MCF 10A (cell line): ENCODE measurements around the gene RAMACL. TPM values are rescaled to one million over a fixed set of nuclear protein-coding genes. Genes with fewer than 3 reads are reported as not detected.
"Not testable (repeated sequence)": the region's sequence is repeated elsewhere in the genome, so short reads cannot be mapped to it uniquely, and the experiment has no call there.

Experiments used
- BruUV-seq: library from RNA; stranded (reverse); fragments of 400-500 nt; replicated peaks from 2 replicates; lab custom pipeline; 2021; lab: Mats Ljungman, UMichigan
- CTCF ChIA-PET: fragments of 300-600 bp; sonication (Branson Sonifier 250); formaldehyde crosslinking; extraction: SDS; loops from one replicate; lab custom pipeline; 2021; ENCODE audit warnings: antibody characterized with exemption, inconsistent platforms; lab: Yijun Ruan, JAX
- POLR2A ChIA-PET: fragments of 300-600, 350-650 bp; sonication (Branson Sonifier 250); formaldehyde crosslinking; extraction: SDS; loops from one replicate; lab custom pipeline; 2020; ENCODE audit warnings: antibody characterized with exemption, inconsistent platforms; lab: Yijun Ruan, JAX
- DNase-seq: peaks from one replicate; pipeline ENCODE4 v3.0.0-alpha.2; 2018; ENCODE audit not compliant: unreplicated experiment
- H3K27ac Mint-ChIP-seq: one replicate; pipeline ENCODE4 v1.8.0; 2022; ENCODE audit warnings: mild to moderate bottlenecking, low read depth, mixed read lengths; ENCODE audit not compliant: unreplicated experiment
- H3K27me3 Mint-ChIP-seq: one replicate; pipeline ENCODE4 v1.8.0; 2022; ENCODE audit warnings: mixed read lengths; ENCODE audit not compliant: insufficient read depth, unreplicated experiment
- H3K36me3 Mint-ChIP-seq: one replicate; pipeline ENCODE4 v1.8.0; 2022; ENCODE audit warnings: mild to moderate bottlenecking, moderate library complexity, mixed read lengths; ENCODE audit not compliant: insufficient read depth, unreplicated experiment
- H3K4me1 Mint-ChIP-seq: one replicate; pipeline ENCODE4 v1.8.0; 2022; ENCODE audit warnings: mixed read lengths; ENCODE audit not compliant: insufficient read depth, unreplicated experiment
- H3K4me3 Mint-ChIP-seq: one replicate; pipeline ENCODE4 v1.8.0; 2022; ENCODE audit warnings: mild to moderate bottlenecking, moderate library complexity, mixed read lengths; ENCODE audit not compliant: unreplicated experiment
- H3K9me3 Mint-ChIP-seq: one replicate; pipeline ENCODE4 v1.8.0; 2022; ENCODE audit warnings: mixed read lengths; ENCODE audit not compliant: unreplicated experiment
- intact Hi-C: fragments of 100-400 bp; cut with micrococcal nuclease; formaldehyde crosslinking; loops from 2 replicates; pipeline ENCODE4 v1.14.1; 2022
- total RNA-seq: library from RNA; stranded (reverse); gene quantifications from 2 replicates; pipeline ENCODE4 v1.2.3, GENCODE V29; 2022
- TF ChIP-seq, protein P1 (sequence below): fragments of 200-600 bp; IDR thresholded peaks from one replicate; pipeline ENCODE4 v1.8.0; 2022; ENCODE audit warnings: antibody characterized with exemption, mild to moderate bottlenecking; ENCODE audit not compliant: unreplicated experiment

Gene RAMACL
- total RNA-seq, 1 experiment from 2014 or later, result 5.3 TPM

DNA sequence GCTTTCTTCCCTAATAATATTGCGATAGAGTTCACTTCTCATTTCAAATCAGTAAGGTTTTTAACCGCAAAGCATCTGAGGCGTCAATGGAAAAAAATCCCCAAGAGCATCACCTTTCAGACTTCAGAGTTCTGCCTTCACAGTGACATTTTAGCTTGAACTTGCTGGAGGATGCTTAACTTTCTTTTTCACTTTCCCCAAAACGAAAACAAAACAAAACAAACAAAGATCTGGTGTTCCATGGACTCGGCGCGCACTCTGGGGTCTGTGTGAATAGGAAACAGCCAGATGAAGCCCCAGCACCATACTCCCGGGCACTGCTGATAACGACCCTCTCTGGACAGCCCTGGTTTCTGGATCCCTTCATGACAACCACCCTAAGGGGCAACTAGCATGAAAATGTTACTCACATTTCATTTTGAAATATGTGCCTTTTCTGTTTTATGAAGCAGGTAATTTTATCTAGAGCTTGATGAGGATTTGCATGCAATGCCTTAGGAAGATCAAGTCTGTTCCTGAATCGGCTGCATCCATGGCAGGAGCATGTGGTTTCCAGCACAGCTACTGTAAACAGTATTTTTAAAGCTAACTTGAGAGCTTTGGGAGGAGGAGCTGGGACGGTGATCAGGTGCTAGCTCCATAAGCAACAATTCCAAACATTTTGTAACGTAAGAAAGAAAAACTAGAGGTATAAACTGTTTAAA lies 44.5 kb downstream of the RAMACL start:
- intact Hi-C loops, result no loop called here
- ChIA-PET POLR2A (interaction anchor here (1.1 to 3.1 kb wide), 3 partner anchors 15 to 85 kb away, joined by 3 to 12 read pairs (median 4); partner anchors contain the start of gene RPS6KA2), CTCF (interaction anchor here (0.5 to 0.7 kb wide), 2 partner anchors 199 to 1101 kb away, joined by 3 read pairs; no protein-coding TSS in a partner anchor)
- no peaks in the 10 kb centered on the region for H3K9me3 Mint-ChIP-seq
- TF ChIP-seq, protein P1, sequence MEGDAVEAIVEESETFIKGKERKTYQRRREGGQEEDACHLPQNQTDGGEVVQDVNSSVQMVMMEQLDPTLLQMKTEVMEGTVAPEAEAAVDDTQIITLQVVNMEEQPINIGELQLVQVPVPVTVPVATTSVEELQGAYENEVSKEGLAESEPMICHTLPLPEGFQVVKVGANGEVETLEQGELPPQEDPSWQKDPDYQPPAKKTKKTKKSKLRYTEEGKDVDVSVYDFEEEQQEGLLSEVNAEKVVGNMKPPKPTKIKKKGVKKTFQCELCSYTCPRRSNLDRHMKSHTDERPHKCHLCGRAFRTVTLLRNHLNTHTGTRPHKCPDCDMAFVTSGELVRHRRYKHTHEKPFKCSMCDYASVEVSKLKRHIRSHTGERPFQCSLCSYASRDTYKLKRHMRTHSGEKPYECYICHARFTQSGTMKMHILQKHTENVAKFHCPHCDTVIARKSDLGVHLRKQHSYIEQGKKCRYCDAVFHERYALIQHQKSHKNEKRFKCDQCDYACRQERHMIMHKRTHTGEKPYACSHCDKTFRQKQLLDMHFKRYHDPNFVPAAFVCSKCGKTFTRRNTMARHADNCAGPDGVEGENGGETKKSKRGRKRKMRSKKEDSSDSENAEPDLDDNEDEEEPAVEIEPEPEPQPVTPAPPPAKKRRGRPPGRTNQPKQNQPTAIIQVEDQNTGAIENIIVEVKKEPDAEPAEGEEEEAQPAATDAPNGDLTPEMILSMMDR, result no peak
- peaks cover 60% of the 10 kb centered on the region for H3K36me3 Mint-ChIP-seq
- no peaks in the 10 kb centered on the region for H3K27me3 Mint-ChIP-seq
- H3K4me1 Mint-ChIP-seq, result peaks cover 28% of the 10 kb centered on the region
- no peak overlapping the region for H3K4me3 Mint-ChIP-seq
- H3K27ac Mint-ChIP-seq, result peak overlapping the region; percentile 23
- DNase-seq, result no peak
- no TSS peak for BruUV-seq

GRCh38 chr6:166541366-166541765 lies 45.1 kb downstream of the RAMACL start:
- intact Hi-C loops, result no loop called here
- no peak overlapping the region for H3K27ac Mint-ChIP-seq
- H3K9me3 Mint-ChIP-seq, result no peaks in the 10 kb centered on the region
- H3K36me3 Mint-ChIP-seq, result peaks cover 58% of the 10 kb centered on the region
- no TSS peak for BruUV-seq
- TF ChIP-seq, protein P1, result no peak
- ChIA-PET POLR2A (interaction anchor here (1.0 to 3.1 kb wide), 4 partner anchors 15 to 86 kb away, joined by 3 to 12 read pairs (median 4); partner anchors contain the start of gene RPS6KA2), CTCF (interaction anchor here (0.5 kb wide), 1 partner anchor 198 kb away, joined by 3 read pairs; no protein-coding TSS in a partner anchor)
- H3K4me3 Mint-ChIP-seq, result no peak overlapping the region
- H3K4me1 Mint-ChIP-seq, result peaks cover 28% of the 10 kb centered on the region
- DNase-seq, result no peak
- no peaks in the 10 kb centered on the region for H3K27me3 Mint-ChIP-seq

DNA sequence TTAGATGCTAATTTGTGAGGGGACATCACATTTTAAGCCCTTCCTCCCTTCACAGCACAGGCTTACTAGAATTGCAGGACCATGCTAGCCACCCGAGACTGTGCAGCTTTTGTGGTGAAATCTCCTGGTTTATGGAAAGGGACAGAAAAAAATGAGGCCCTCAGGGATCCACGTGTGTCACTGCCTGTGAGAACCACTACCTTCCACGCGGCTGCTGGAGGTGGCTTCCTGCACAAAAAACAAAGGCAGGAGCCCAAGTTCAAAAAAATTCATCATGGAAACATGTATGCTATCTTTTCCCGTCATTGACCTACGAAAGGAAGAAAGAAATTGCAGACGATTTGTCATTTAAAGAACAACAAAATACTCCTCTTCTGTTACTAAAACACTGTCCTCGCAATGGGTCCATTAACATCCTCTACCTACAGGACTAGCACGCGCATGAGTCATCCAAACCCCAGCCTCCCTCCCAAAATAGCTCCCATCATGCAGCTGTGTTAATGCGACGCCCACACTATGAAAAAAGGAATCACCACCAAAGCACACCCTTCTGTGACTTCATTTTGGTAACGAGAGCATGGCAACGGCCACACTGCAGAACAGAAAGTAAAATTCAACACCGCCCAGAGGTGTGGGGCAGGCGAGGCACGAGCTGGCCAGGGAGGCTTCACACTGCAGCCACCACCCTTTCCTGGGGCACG lies 45.7 kb downstream of the RAMACL start:
- Mint-ChIP-seq H3K27me3 (no peaks in the 10 kb centered on the region), H3K4me3 (no peak overlapping the region), H3K4me1 (peaks cover 28% of the 10 kb centered on the region), H3K9me3 (no peaks in the 10 kb centered on the region), H3K27ac (peak overlapping the region; percentile 16), H3K36me3 (peaks cover 58% of the 10 kb centered on the region)
- DNase-seq, result peak; percentile 56
- ChIA-PET CTCF (no interaction called here), POLR2A (interaction anchor here (1.0 to 3.1 kb wide), 3 partner anchors 59 to 86 kb away, joined by 3 to 12 read pairs (median 4); partner anchors contain the start of gene RPS6KA2)
- intact Hi-C loops, result no loop called here
- TF ChIP-seq, protein P1, result no peak
- no TSS peak for BruUV-seq

DNA sequence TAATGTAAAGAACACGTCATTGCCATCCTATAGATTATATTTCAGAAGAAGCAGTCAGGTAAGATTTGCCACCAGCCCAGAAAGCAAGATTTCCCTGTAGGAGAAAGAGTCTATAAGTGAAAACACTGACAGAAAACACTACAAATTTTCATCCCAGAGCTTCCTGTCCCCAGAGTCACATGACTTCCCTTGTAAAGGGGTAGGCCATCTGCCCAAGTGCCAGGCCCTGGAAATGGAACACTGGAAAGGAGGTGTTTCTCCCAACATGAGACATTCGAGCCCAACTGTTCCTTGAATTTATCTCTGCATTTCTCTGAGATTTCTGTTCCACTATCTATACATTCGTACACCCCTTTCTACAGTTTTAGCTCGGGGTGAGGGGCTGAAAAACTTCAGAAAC lies 46.9 kb downstream of the RAMACL start:
- TF ChIP-seq, protein P1, result no peak
- no peak for DNase-seq
- intact Hi-C loops, result no loop called here
- Mint-ChIP-seq H3K4me3 (no peak overlapping the region), H3K4me1 (peaks cover 28% of the 10 kb centered on the region), H3K9me3 (no peaks in the 10 kb centered on the region), H3K27me3 (no peaks in the 10 kb centered on the region), H3K36me3 (peaks cover 58% of the 10 kb centered on the region), H3K27ac (no peak overlapping the region)
- ChIA-PET POLR2A (interaction anchor here (3.1 kb wide), 1 partner anchor 88 kb away, joined by 12 read pairs; the partner anchor contains the start of gene RPS6KA2), CTCF (no interaction called here)
- no TSS peak for BruUV-seq

DNA sequence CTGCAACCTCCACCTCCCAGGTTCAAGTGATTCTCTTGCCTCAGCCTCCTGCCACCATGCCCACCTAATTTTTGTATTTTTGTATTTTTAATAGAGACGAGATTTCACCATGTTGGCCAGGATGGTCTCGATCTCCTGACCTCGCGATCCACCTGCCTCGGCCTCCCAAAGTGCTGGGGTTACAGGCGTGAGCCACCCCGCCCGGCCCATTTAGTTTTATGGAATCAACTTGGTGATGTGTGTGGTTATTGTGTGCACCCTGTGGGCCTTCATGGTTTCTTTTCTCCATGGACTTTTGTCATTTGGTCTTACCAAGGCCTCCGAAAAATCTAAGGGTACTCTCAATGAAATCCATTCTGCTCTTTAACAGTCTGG lies 47.5 kb downstream of the RAMACL start:
- intact Hi-C loops, H3K4me3 Mint-ChIP-seq, POLR2A ChIA-PET, CTCF ChIA-PET, BruUV-seq, H3K27me3 Mint-ChIP-seq, DNase-seq, H3K9me3 Mint-ChIP-seq, H3K27ac Mint-ChIP-seq: not testable (repeated sequence)
- Mint-ChIP-seq H3K4me1 (peaks cover 28% of the 10 kb centered on the region), H3K36me3 (peaks cover 58% of the 10 kb centered on the region)
